Loucy (cell line): Measurements from ENCODE around the gene ZNF814.

Experiments
- EZH2phosphoT487 ChIP-seq: fragments of 200-600 bp; IDR thresholded peaks from 2 replicates; pipeline ENCODE4 v1.6.1; 2018; ENCODE audit warnings: antibody characterized with exemption, mild to moderate bottlenecking, moderate library complexity, borderline replicate concordance
- TF ChIP-seq, protein P1 (sequence below): fragments of 200-600 bp; sonication (generic); conservative IDR thresholded peaks from 2 replicates; pipeline ENCODE4 v1.5.1; 2014; ENCODE audit warnings: mild to moderate bottlenecking, antibody characterized with exemption, low read length

DNA sequence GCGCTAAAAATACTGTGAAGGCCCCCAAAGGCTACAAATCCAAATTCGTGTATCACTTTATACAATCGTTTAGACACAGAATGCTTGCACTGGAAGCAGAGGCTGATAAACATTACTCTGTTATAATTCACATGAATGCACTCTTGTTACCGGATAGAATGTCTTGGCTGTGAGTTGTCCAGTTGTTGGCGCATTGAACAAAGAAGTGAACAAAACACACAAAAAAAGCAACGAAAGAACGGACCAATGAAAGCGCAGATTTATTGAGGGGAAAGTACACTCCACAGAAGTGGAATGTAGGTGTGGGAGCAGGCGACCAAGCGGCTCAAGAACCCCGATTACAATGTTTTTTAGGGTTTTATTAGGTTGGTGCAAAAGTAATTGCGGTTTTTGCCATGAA, 46.9 kb upstream of the ZNF814 start:
- TF ChIP-seq, protein P1, sequence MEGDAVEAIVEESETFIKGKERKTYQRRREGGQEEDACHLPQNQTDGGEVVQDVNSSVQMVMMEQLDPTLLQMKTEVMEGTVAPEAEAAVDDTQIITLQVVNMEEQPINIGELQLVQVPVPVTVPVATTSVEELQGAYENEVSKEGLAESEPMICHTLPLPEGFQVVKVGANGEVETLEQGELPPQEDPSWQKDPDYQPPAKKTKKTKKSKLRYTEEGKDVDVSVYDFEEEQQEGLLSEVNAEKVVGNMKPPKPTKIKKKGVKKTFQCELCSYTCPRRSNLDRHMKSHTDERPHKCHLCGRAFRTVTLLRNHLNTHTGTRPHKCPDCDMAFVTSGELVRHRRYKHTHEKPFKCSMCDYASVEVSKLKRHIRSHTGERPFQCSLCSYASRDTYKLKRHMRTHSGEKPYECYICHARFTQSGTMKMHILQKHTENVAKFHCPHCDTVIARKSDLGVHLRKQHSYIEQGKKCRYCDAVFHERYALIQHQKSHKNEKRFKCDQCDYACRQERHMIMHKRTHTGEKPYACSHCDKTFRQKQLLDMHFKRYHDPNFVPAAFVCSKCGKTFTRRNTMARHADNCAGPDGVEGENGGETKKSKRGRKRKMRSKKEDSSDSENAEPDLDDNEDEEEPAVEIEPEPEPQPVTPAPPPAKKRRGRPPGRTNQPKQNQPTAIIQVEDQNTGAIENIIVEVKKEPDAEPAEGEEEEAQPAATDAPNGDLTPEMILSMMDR: no peak
- no peak for TF ChIP-seq EZH2phosphoT487
